NT2/D1 (cell line): ENCODE data around the gene FKBP10.

Experiments
- SUZ12 ChIP-seq: IDR thresholded peaks from 2 replicates; pipeline ENCODE4 v1.6.1; 2011; ENCODE audit not compliant: insufficient read length, insufficient read depth; ENCODE audit errors: extremely low read depth
- YY1 ChIP-seq: IDR thresholded peaks from 2 replicates; pipeline ENCODE4 v1.6.1; 2011; ENCODE audit not compliant: insufficient read length, insufficient read depth
- ZNF274 ChIP-seq: IDR thresholded peaks from 2 replicates; pipeline ENCODE4 v1.6.1; 2011; ENCODE audit warnings: mild to moderate bottlenecking, low read depth, low read length

GRCh38 chr17:41864498-41864835, 51.7 kb downstream of the FKBP10 start:
- no peak for TF ChIP-seq ZNF274
- no peak for TF ChIP-seq SUZ12
- TF ChIP-seq YY1, result no peak
